ENCODE results near the gene PDC.

- TF ChIP-seq, protein P1, sequence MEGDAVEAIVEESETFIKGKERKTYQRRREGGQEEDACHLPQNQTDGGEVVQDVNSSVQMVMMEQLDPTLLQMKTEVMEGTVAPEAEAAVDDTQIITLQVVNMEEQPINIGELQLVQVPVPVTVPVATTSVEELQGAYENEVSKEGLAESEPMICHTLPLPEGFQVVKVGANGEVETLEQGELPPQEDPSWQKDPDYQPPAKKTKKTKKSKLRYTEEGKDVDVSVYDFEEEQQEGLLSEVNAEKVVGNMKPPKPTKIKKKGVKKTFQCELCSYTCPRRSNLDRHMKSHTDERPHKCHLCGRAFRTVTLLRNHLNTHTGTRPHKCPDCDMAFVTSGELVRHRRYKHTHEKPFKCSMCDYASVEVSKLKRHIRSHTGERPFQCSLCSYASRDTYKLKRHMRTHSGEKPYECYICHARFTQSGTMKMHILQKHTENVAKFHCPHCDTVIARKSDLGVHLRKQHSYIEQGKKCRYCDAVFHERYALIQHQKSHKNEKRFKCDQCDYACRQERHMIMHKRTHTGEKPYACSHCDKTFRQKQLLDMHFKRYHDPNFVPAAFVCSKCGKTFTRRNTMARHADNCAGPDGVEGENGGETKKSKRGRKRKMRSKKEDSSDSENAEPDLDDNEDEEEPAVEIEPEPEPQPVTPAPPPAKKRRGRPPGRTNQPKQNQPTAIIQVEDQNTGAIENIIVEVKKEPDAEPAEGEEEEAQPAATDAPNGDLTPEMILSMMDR (conservative IDR thresholded peaks at IDR 0.05): no peak
- TF ChIP-seq ZFX (IDR thresholded peaks at IDR 0.05): no peak
Observed at GRCh38 chr1:186435336-186435735, 25.6 kb downstream of the PDC start.
